Neural crest cell (in vitro differentiated cells): Measurements from ENCODE around the gene RMI1. TPM values are rescaled to one million over a fixed set of nuclear protein-coding genes. Genes with fewer than 3 reads are reported as not detected.
"Not testable (repeated sequence)": the region's sequence is repeated elsewhere in the genome, so short reads cannot be mapped to it uniquely, and the experiment has no call there.

Source experiments
- DNase-seq: peaks from one replicate; pipeline ENCODE4 v3.0.0; 2021; ENCODE audit warnings: low read depth, mixed read lengths, low spot score
- H3K27ac Mint-ChIP-seq: one replicate; pipeline ENCODE4 v1.8.0; 2021; ENCODE audit warnings: mild to moderate bottlenecking, mixed read lengths; ENCODE audit not compliant: unreplicated experiment
- H3K27me3 Mint-ChIP-seq: 2 replicates; pipeline ENCODE4 v1.8.0; 2021; ENCODE audit warnings: low read depth, mild to moderate bottlenecking, mixed read lengths
- H3K36me3 Mint-ChIP-seq: 2 replicates; pipeline ENCODE4 v1.8.0; 2021; ENCODE audit warnings: low read depth, mild to moderate bottlenecking, mixed read lengths
- H3K4me1 Mint-ChIP-seq: 2 replicates; pipeline ENCODE4 v1.8.0; 2021; ENCODE audit warnings: mixed read lengths
- H3K4me3 Mint-ChIP-seq: one replicate; pipeline ENCODE4 v1.8.0; 2021; ENCODE audit warnings: mild to moderate bottlenecking, mixed read lengths
- H3K9me3 Mint-ChIP-seq: 2 replicates; pipeline ENCODE4 v1.8.0; 2021; ENCODE audit warnings: mixed read lengths
- CTCF ChIP-seq: fragments of 200-600 bp; sonication (generic); conservative IDR thresholded peaks from 2 replicates; pipeline ENCODE4 v1.5.0; 2021; ENCODE audit warnings: antibody characterized with exemption, mild to moderate bottlenecking
- total RNA-seq: library from RNA; stranded (reverse); gene quantifications from 2 replicates; pipeline ENCODE4 v1.2.1, GENCODE V29; 2021

Gene RMI1
- total RNA-seq, 1 donor from 2014 or later = 37.3 TPM

- no peak for DNase-seq
These were observed 22.6 kb downstream of the RMI1 start for GRCh38 chr9:84003246-84003645.

GRCh38 chr9:84007662-84008061 lies 27.1 kb downstream of the RMI1 start:
- Mint-ChIP-seq H3K4me3 (no peak overlapping the region), H3K36me3 (peaks cover 25% of the 10 kb centered on the region)

More at GRCh38 chr9:84003246-84003645, 22.6 kb downstream of the RMI1 start:
- Mint-ChIP-seq H3K4me1 (no peaks in the 10 kb centered on the region), H3K27me3 (no peaks in the 10 kb centered on the region), H3K27ac (no peak overlapping the region), H3K36me3 (peaks cover 32% of the 10 kb centered on the region), H3K4me3 (no peak overlapping the region), H3K9me3 (no peaks in the 10 kb centered on the region)
- no peak for TF ChIP-seq CTCF

GRCh38 chr9:84024041-84024575 lies 43.5 kb downstream of the RMI1 start:
- H3K36me3 Mint-ChIP-seq = no peaks in the 10 kb centered on the region
- H3K4me1 Mint-ChIP-seq = no peaks in the 10 kb centered on the region
- no peaks in the 10 kb centered on the region for H3K27me3 Mint-ChIP-seq
- no peak overlapping the region for H3K27ac Mint-ChIP-seq
- no peak for DNase-seq
- H3K4me3 Mint-ChIP-seq = no peak overlapping the region
- no peak for TF ChIP-seq CTCF
- H3K9me3 Mint-ChIP-seq = peaks cover 2% of the 10 kb centered on the region

More at GRCh38 chr9:84007662-84008061, 27.1 kb downstream of the RMI1 start:
- DNase-seq = no peak
- H3K4me1 Mint-ChIP-seq = no peaks in the 10 kb centered on the region
- no peak for TF ChIP-seq CTCF
- no peaks in the 10 kb centered on the region for H3K27me3 Mint-ChIP-seq
- no peaks in the 10 kb centered on the region for H3K9me3 Mint-ChIP-seq
- no peak overlapping the region for H3K27ac Mint-ChIP-seq

GRCh38 chr9:84027201-84027600 lies 46.6 kb downstream of the RMI1 start:
- no peaks in the 10 kb centered on the region for H3K4me1 Mint-ChIP-seq
- no peak overlapping the region for H3K27ac Mint-ChIP-seq
- H3K4me3 Mint-ChIP-seq = no peak overlapping the region
- no peak for TF ChIP-seq CTCF
- no peak for DNase-seq
- H3K36me3 Mint-ChIP-seq = no peaks in the 10 kb centered on the region
- H3K27me3 Mint-ChIP-seq = no peaks in the 10 kb centered on the region
- H3K9me3 Mint-ChIP-seq = peaks cover 2% of the 10 kb centered on the region

- no peak for DNase-seq
- Mint-ChIP-seq H3K4me3 (no peak overlapping the region), H3K4me1 (no peaks in the 10 kb centered on the region), H3K27ac (no peak overlapping the region), H3K27me3 (no peaks in the 10 kb centered on the region), H3K36me3 (no peaks in the 10 kb centered on the region), H3K9me3 (peaks cover 2% of the 10 kb centered on the region)
- no peak for TF ChIP-seq CTCF
These were observed 50.9 kb downstream of the RMI1 start for GRCh38 chr9:84031534-84031933.

- not testable (repeated sequence) for H3K4me3 Mint-ChIP-seq, H3K27ac Mint-ChIP-seq, H3K4me1 Mint-ChIP-seq, H3K36me3 Mint-ChIP-seq, H3K27me3 Mint-ChIP-seq, DNase-seq
- H3K9me3 Mint-ChIP-seq = peaks cover 14% of the 10 kb centered on the region
These were observed 61.3 kb downstream of the RMI1 start for GRCh38 chr9:84041857-84042256.
